GM20000 (cell line): ENCODE measurements around the gene WDR91.

Source experiments
- DNase-seq: peaks from one replicate; pipeline ENCODE4 v3.0.0; 2012; ENCODE audit warnings: low spot score
- TF ChIP-seq, protein P1 (sequence below): IDR thresholded peaks from 2 replicates; pipeline ENCODE4 v1.5.1; 2012; ENCODE audit warnings: mild to moderate bottlenecking, control low read depth; ENCODE audit errors: extremely low read depth, missing control alignments

WDR91 gene

GRCh38 chr7:135162382-135163001, 48.8 kb downstream of the WDR91 start:
- no peak for DNase-seq
- TF ChIP-seq, protein P1, sequence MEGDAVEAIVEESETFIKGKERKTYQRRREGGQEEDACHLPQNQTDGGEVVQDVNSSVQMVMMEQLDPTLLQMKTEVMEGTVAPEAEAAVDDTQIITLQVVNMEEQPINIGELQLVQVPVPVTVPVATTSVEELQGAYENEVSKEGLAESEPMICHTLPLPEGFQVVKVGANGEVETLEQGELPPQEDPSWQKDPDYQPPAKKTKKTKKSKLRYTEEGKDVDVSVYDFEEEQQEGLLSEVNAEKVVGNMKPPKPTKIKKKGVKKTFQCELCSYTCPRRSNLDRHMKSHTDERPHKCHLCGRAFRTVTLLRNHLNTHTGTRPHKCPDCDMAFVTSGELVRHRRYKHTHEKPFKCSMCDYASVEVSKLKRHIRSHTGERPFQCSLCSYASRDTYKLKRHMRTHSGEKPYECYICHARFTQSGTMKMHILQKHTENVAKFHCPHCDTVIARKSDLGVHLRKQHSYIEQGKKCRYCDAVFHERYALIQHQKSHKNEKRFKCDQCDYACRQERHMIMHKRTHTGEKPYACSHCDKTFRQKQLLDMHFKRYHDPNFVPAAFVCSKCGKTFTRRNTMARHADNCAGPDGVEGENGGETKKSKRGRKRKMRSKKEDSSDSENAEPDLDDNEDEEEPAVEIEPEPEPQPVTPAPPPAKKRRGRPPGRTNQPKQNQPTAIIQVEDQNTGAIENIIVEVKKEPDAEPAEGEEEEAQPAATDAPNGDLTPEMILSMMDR, result no peak

- TF ChIP-seq, protein P1, result no peak
- no peak for DNase-seq
Observed at GRCh38 chr7:135161669-135162068, 49.7 kb downstream of the WDR91 start.

DNA sequence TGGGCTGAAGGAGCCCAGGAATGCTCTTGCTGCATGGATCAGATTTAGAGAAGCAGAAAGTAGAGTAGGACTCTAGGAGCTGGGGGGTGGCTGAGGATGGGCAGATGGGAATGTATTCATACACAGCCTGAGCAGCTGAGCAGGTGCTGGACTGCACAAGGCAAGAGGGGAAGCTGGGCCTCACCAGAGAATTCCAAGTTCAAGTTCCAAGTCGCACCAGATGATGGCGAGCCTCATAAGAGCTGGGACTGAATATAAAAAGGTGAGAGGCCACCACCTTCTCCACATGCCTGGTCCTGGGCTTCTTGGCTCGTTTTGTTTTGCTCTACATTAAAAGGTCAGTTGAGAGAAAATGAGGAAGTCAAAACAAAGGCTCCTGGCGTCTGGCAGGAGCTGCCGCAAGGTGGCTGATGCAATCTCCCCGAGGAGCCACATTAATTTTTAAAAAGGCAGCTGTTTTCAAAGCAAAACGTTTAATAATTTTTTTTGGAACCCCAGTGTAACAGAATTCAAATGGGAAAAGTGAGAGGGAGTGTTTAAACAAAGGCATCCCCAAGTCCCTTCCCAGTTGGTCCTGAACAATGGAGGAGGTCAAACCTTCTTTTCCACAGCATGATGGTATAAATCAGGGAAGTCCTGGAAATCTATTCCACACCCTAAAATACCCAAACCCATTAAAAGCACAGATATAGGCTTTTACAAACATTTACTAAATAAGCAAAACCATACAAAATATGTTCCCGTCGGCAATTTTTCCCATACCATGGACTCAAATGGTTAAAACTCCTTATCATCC, 50.3 kb downstream of the WDR91 start:
- peak; percentile 32 for DNase-seq
- TF ChIP-seq, protein P1, result no peak

DNA sequence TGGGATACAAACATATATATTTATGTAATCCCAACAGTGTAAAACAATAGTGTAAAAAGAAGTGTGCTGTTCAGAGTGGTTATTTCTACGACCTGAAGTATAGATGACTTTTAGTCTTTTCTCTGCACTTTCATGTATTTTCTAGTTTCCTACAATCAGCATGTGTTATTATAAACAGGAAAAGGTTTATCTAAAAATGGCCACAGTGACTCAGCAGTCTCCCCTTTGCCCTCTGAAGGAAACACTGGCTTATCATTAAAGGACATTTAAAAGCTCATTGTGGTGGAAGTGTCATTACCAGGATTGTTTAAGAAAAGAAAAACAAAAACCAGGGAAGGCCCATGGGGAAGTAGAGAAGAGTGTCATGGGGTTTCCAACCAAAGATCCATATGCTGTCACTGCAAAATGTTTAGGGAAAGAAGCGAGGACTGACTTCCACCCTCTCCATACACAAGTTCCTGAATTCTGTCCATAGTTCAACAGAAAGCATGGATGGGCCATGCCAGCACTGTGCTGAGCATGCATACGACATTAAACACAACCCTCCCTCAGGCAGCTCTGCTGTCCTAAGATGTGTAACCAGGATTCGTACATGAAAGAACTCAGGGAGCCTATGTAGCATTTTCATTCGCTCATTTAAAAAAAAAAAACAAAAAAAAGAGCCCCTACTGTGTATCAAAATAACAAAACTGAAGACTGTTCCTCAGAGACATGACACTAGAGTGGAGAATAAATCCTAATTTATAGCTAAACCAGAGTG, 51.0 kb downstream of the WDR91 start:
- TF ChIP-seq, protein P1, result no peak
- DNase-seq, result peak; percentile 19

- TF ChIP-seq, protein P1, result no peak
- DNase-seq, result no peak
Observed at GRCh38 chr7:135159359-135160085, 51.8 kb downstream of the WDR91 start.

DNA sequence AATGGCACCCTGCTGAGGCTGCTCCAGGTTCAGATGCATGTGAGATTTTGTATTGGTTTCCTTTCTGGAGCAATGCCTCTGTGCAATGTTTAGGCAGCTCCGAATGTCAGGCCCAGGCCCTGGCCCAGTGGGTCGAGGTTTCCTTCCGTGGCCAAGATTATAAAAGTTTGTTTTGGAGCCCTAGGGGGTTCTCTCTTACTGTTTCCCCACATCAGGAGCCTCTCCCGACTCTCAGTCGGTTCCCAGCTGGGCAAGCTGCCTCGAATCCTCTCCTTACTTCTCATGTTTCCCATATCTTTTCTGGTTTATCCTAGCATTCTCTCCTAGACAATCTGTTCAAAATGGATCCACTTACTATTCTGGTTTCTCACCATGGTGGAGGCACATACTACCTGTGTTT, 52.5 kb downstream of the WDR91 start:
- TF ChIP-seq, protein P1, result no peak
- DNase-seq, result no peak
